H1 (cell line): ENCODE results near the gene LTBP3. TPM values are rescaled to one million over a fixed set of nuclear protein-coding genes. Genes with fewer than 3 reads are reported as not detected.

ENCODE experiments used
- CTCF ChIA-PET: fragments of 300-600 bp; sonication (Branson Sonifier 250); formaldehyde crosslinking; loops from one replicate; lab custom pipeline; 2021; ENCODE audit not compliant: partially characterized antibody; lab: Charles Lee
- POLR2A ChIA-PET: fragments of 300-600 bp; sonication (Branson Sonifier 250); formaldehyde crosslinking; loops from one replicate; lab custom pipeline; 2021; ENCODE audit warnings: inconsistent platforms; ENCODE audit not compliant: partially characterized antibody; lab: Charles Lee
- DNase-seq, 2 experiments: peaks; one replicate each; pipeline versions ENCODE4 v3.0.0 to v3.0.0-alpha.2; 2010 to 2022; ENCODE audit warnings: low spot score in 2 of 2, low read depth in 1 of 2, mixed read lengths in 1 of 2
- FAIRE-seq: peaks from 2 replicates; lab custom pipeline; 2011; peaks lifted over from hg19 to GRCh38; lab: Jason Lieb, UNC
- H2AFZ ChIP-seq: 2 replicates; pipeline ENCODE4 v1.8.1; 2012; ENCODE audit warnings: low read length, inconsistent platforms
- H2AK5ac ChIP-seq: 2 replicates; pipeline ENCODE4 v1.6.1; 2013; ENCODE audit warnings: low read depth, low read length
- H2BK120ac ChIP-seq: replicated peaks from 2 replicates; pipeline ENCODE3; 2013; ENCODE audit warnings: low read depth, low read length, inconsistent platforms
- H2BK12ac ChIP-seq: 2 replicates; pipeline ENCODE4 v1.6.1; 2013; ENCODE audit warnings: low read depth, low read length
- H2BK15ac ChIP-seq: 2 replicates; pipeline ENCODE4 v1.6.1; 2013; ENCODE audit warnings: low read length
- H2BK20ac ChIP-seq: 2 replicates; pipeline ENCODE4 v1.6.1; 2013; ENCODE audit warnings: low read length
- H2BK5ac ChIP-seq: 2 replicates; pipeline ENCODE4 v1.6.1; 2013; ENCODE audit warnings: low read depth, low read length
- H3K14ac ChIP-seq: 2 replicates; pipeline ENCODE4 v1.6.1; 2013; ENCODE audit warnings: inconsistent platforms; ENCODE audit not compliant: insufficient read length
- H3K18ac ChIP-seq: 2 replicates; pipeline ENCODE4 v1.6.1; 2013; ENCODE audit warnings: low read length; ENCODE audit errors: extremely low read depth
- H3K23ac ChIP-seq: 2 replicates; pipeline ENCODE4 v1.6.1; 2013; ENCODE audit warnings: inconsistent platforms; ENCODE audit not compliant: insufficient read length
- H3K23me2 ChIP-seq: 2 replicates; pipeline ENCODE4 v1.6.1; 2013; ENCODE audit warnings: low read depth, low read length
- H3K27ac ChIP-seq: 2 replicates; pipeline ENCODE4 v1.6.1; 2011; ENCODE audit warnings: low read depth, low read length, inconsistent platforms
- H3K27me3 ChIP-seq, 4 experiments: replicated peaks in 1 of 4; 1 replicate in 1 of 4; 2 replicates in 3 of 4; pipeline versions ENCODE4 v1.6.1 to v1.8.1; 2011 to 2013; ENCODE audit warnings: low read length in 3 of 4, mild to moderate bottlenecking in 3 of 4, inconsistent platforms in 2 of 4, mixed read lengths in 2 of 4, moderate library complexity in 1 of 4; ENCODE audit not compliant: control insufficient read depth in 3 of 4, insufficient read depth in 3 of 4; ENCODE audit errors: extremely low read depth in 1 of 4
- H3K36me3 ChIP-seq, 4 experiments: 2 replicates each; pipeline versions ENCODE4 v1.6.1 to v1.8.1; 2011 to 2013; ENCODE audit warnings: mild to moderate bottlenecking in 4 of 4, low read length in 3 of 4, moderate library complexity in 2 of 4, control low read depth in 1 of 4, inconsistent platforms in 1 of 4; ENCODE audit not compliant: insufficient read depth in 4 of 4, control insufficient read depth in 2 of 4
- H3K4ac ChIP-seq: replicated peaks from 2 replicates; pipeline ENCODE3; 2013; ENCODE audit warnings: low read length, low read depth, mixed read lengths, inconsistent platforms; ENCODE audit not compliant: insufficient read length
- H3K4me1 ChIP-seq, 4 experiments: replicated peaks in 1 of 4; 1 replicate in 1 of 4; 2 replicates in 3 of 4; pipeline versions ENCODE4 v1.6.1 to v1.8.1; 2011 to 2013; ENCODE audit warnings: low read length in 3 of 4, inconsistent platforms in 2 of 4, mixed read lengths in 1 of 4; ENCODE audit not compliant: insufficient read depth in 4 of 4, control insufficient read depth in 3 of 4
- H3K4me2 ChIP-seq, 2 experiments: 2 replicates each; pipeline versions ENCODE4 v1.6.1 to v1.8.1; 2011 to 2013; ENCODE audit warnings: low read depth in 2 of 2, low read length in 2 of 2, control low read depth in 1 of 2, inconsistent platforms in 1 of 2, mild to moderate bottlenecking in 1 of 2; ENCODE audit not compliant: insufficient read depth in 1 of 2
- H3K4me3 ChIP-seq, 4 experiments: fragments of 200-600, 300-600 bp in 1 of 4; sonication (generic), shearing (Covaris generic), sonication (Bioruptor Twin) in 1 of 4; 2 replicates each; pipeline versions ENCODE4 v1.5.1 to v1.8.1; 2011 to 2016; ENCODE audit warnings: low read length in 4 of 4, low read depth in 3 of 4, control low read depth in 2 of 4, inconsistent platforms in 2 of 4, mild to moderate bottlenecking in 2 of 4, mixed read lengths in 1 of 4, moderate library complexity in 1 of 4; ENCODE audit not compliant: insufficient read depth in 2 of 4; ENCODE audit errors: extremely low read depth in 1 of 4
- H3K56ac ChIP-seq: replicated peaks from 2 replicates; pipeline ENCODE3; 2013; ENCODE audit warnings: low read depth, mild to moderate bottlenecking, mixed read lengths, low read length, inconsistent platforms; ENCODE audit not compliant: insufficient read length
- H3K79me1 ChIP-seq: 2 replicates; pipeline ENCODE4 v1.6.1; 2013; ENCODE audit warnings: low read depth, low read length, control low read depth
- H3K79me2 ChIP-seq, 2 experiments: 2 replicates each; pipeline versions ENCODE4 v1.6.1 to v1.8.1; 2012 to 2013; ENCODE audit warnings: low read length in 2 of 2, mild to moderate bottlenecking in 2 of 2, inconsistent platforms in 1 of 2; ENCODE audit not compliant: insufficient read depth in 2 of 2, control insufficient read depth in 1 of 2
- H3K9ac ChIP-seq, 4 experiments: replicated peaks in 1 of 4; 1 replicate in 1 of 4; 2 replicates in 3 of 4; pipeline versions ENCODE4 v1.6.1 to v1.8.1; 2011 to 2013; ENCODE audit warnings: low read depth in 3 of 4, low read length in 3 of 4, control low read depth in 2 of 4, mild to moderate bottlenecking in 2 of 4, moderate library complexity in 2 of 4, inconsistent platforms in 1 of 4; ENCODE audit errors: extremely low read depth in 1 of 4
- H3K9me3 ChIP-seq, 2 experiments: 2 replicates each; pipeline versions ENCODE4 v1.6.1 to v1.8.1; 2012 to 2013; ENCODE audit warnings: mild to moderate bottlenecking in 2 of 2, moderate library complexity in 2 of 2, control low read depth in 1 of 2, inconsistent platforms in 1 of 2, low read depth in 1 of 2, low read length in 1 of 2, mixed read lengths in 1 of 2; ENCODE audit not compliant: insufficient read depth in 2 of 2
- H4K20me1 ChIP-seq, 2 experiments: replicated peaks in 1 of 2; 2 replicates each; pipeline versions ENCODE3 to v1.8.1; 2011 to 2013; ENCODE audit warnings: inconsistent platforms in 2 of 2, low read length in 2 of 2, mild to moderate bottlenecking in 1 of 2; ENCODE audit not compliant: insufficient read depth in 2 of 2, control insufficient read depth in 1 of 2
- H4K5ac ChIP-seq: 2 replicates; pipeline ENCODE4 v1.6.1; 2013; ENCODE audit warnings: low read length, low read depth, mixed read lengths, inconsistent platforms; ENCODE audit not compliant: insufficient read length
- H4K8ac ChIP-seq: 2 replicates; pipeline ENCODE4 v1.8.0; 2013; ENCODE audit warnings: mild to moderate bottlenecking, moderate library complexity, low read length, inconsistent platforms; ENCODE audit not compliant: insufficient read depth; ENCODE audit errors: extremely low read depth
- H4K91ac ChIP-seq: replicated peaks from 2 replicates; pipeline ENCODE3; 2013; ENCODE audit warnings: low read length, mixed read lengths, inconsistent platforms; ENCODE audit not compliant: insufficient read length
- CREB1 ChIP-seq: IDR thresholded peaks from 2 replicates; pipeline ENCODE4 v1.6.1; 2012; ENCODE audit warnings: inconsistent platforms
- GABPA ChIP-seq: IDR thresholded peaks from 2 replicates; pipeline ENCODE4 v1.6.1; 2011; ENCODE audit warnings: mild to moderate bottlenecking, low read length, moderate library complexity, borderline replicate concordance; ENCODE audit not compliant: insufficient read depth
- JUN ChIP-seq: IDR thresholded peaks from 2 replicates; pipeline ENCODE4 v1.6.1; 2011; ENCODE audit warnings: low read depth, mild to moderate bottlenecking, improper control_type of control experiment, low read length
- JUND ChIP-seq: IDR thresholded peaks from 2 replicates; pipeline ENCODE4 v1.6.1; 2011; ENCODE audit warnings: mild to moderate bottlenecking, improper control_type of control experiment, low read length
- NANOG ChIP-seq: IDR thresholded peaks from 2 replicates; pipeline ENCODE4 v1.6.1; 2011; ENCODE audit warnings: low read length, low read depth, mild to moderate bottlenecking, inconsistent platforms; ENCODE audit not compliant: insufficient read depth, poor library complexity, severe bottlenecking
- NRF1 ChIP-seq: IDR thresholded peaks from 2 replicates; pipeline ENCODE4 v1.6.1; 2011; ENCODE audit warnings: mild to moderate bottlenecking, low read depth, low read length, improper control_type of control experiment
- POLR2A ChIP-seq, 2 experiments: IDR thresholded peaks; 1 replicate in 1 of 2; 2 replicates in 1 of 2; pipeline ENCODE4 v1.6.1; 2011; ENCODE audit warnings: low read depth in 2 of 2, low read length in 2 of 2, mild to moderate bottlenecking in 2 of 2; ENCODE audit errors: control extremely low read depth in 1 of 2
- RBBP5 ChIP-seq: IDR thresholded peaks from 2 replicates; pipeline ENCODE4 v1.7.1; 2012; ENCODE audit warnings: low read depth, mild to moderate bottlenecking, inconsistent platforms, low read length, moderate library complexity, borderline replicate concordance
- SAP30 ChIP-seq: fragments of 300-600 bp; sonication (generic); IDR thresholded peaks from 2 replicates; pipeline ENCODE4 v1.7.1; 2012; ENCODE audit warnings: low read length, moderate library complexity, mild to moderate bottlenecking, inconsistent platforms; ENCODE audit not compliant: insufficient read depth, insufficient replicate concordance
- SIN3A ChIP-seq, 2 experiments: IDR thresholded peaks in 1 of 2; conservative IDR thresholded peaks in 1 of 2; 2 replicates each; pipeline ENCODE4 v1.6.1; 2011 to 2012; ENCODE audit warnings: low read length in 2 of 2, improper control_type of control experiment in 1 of 2, low read depth in 1 of 2, mild to moderate bottlenecking in 1 of 2
- WGBS, 2 experiments: shearing (Covaris generic) in 1 of 2; methylation state at CpG; one replicate each; pipeline versions ENCODE4 v1.1.6 to v1.1.7; 2013 to 2015; ENCODE audit warnings: low lambda C conversion rate in 2 of 2, mixed read lengths in 2 of 2, inconsistent platforms in 1 of 2, low coverage in 1 of 2, missing lambda C conversion rate in 1 of 2; ENCODE audit not compliant: insufficient replicate concordance in 2 of 2, insufficient coverage in 1 of 2, insufficient read length in 1 of 2; ENCODE audit errors: extremely low coverage in 1 of 2, missing lambda C conversion rate in 1 of 2; 5-methylcytosine and 5-hydroxymethylcytosine counted together
- polyA plus RNA-seq, 7 experiments: library from polyadenylated mRNA; depleted of rRNA in 3 of 7; stranded (reverse) in 5 of 7; unstranded in 2 of 7; fragments of >200 nt in 5 of 7; fragments of 200-250 nt in 2 of 7; gene quantifications; 1 replicate in 5 of 7; 2 replicates in 1 of 7; 4 replicates in 1 of 7; pipeline versions ENCODE4 v1.2.1 to v1.2.3, GENCODE V29; 2011 to 2013; ENCODE audit warnings: missing spikeins in 2 of 7, mixed read lengths in 2 of 7
- total RNA-seq: library from RNA; stranded (reverse); fragmentation: NEBNext Ultra II Directional; extraction: Animal tissue kit (Norgen Biotek cat#: 25700); gene quantifications from 2 replicates; pipeline ENCODE4 v1.2.1, GENCODE V29; 2021

Gene LTBP3
- total and polyA plus RNA-seq, 2 of the 8 experiments (the other 6 are each of a cell fraction or from before 2014, with no cell fraction given), result 12.8 to 17.8 TPM

DNA sequence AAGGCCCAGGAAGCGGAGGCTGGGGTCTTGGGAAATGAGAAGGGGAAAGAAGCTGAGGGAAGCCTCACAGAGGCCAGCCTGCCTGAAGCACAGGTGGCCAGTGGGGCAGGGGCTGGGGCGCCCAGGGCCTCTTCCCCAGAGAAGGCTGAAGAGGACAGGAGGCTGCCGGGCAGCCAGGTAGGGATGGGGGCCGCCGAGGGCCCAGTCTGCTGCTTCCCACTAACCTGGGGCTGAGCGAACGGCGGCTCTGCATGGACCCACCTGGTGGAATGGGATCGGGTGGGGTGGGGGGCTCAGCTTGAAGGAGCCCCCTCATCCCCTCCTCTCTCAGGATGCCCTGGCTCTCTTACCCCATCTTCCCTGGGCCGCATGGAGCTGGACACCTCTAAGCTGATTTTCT, 25.4 kb upstream of the LTBP3 start:
- FAIRE-seq (no peak), DNase-seq (no peak)
- CTCF ChIA-PET, result interaction anchor here (0.5 to 14.5 kb wide), 5 partner anchors 10 to 895 kb away, joined by 3 to 162 read pairs (median 5); partner anchors contain the start of genes FAM89B, KCNK7 and ZNRD2
- Histone ChIP-seq H2BK120ac (no peak overlapping the region), H4K20me1 (peaks cover 0 to 2% of the 10 kb centered on the region in 2 experiments), H3K79me2 (no peaks in the 10 kb centered on the region), H3K14ac (no peak overlapping the region), H3K23me2 (peaks cover 3% of the 10 kb centered on the region; the same call in 1 of the 2 replicates), H3K4me2 (no peak overlapping the region), H2BK15ac (no peak overlapping the region), H3K4me3 (no peak overlapping the region), H2BK12ac (no peak overlapping the region), H4K5ac (no peak overlapping the region), H2BK5ac (no peak overlapping the region), H3K18ac (no peak overlapping the region), H2AK5ac (no peak overlapping the region), H2AFZ (no peak overlapping the region), H3K27ac (no peak overlapping the region), H2BK20ac (no peak overlapping the region), H3K79me1 (no peaks in the 10 kb centered on the region), H3K36me3 (no peaks in the 10 kb centered on the region), H4K91ac (no peak overlapping the region), H3K4me1 (peaks cover 0 to 21% (median 6%) of the 10 kb centered on the region in 4 experiments; a peak in 6 of 7 replicates), H3K9ac (no peak overlapping the region), H3K4ac (no peak overlapping the region), H3K27me3 (peaks cover 20 to 47% (median 39%) of the 10 kb centered on the region in 4 experiments; a peak in 6 of 7 replicates), H3K23ac (no peak overlapping the region), H3K56ac (no peak overlapping the region), H3K9me3 (no peaks in the 10 kb centered on the region), H4K8ac (no peak overlapping the region)
- POLR2A ChIA-PET, result interaction anchor here (0.7 to 4.4 kb wide), 5 partner anchors 7 to 461 kb away, joined by 3 to 36 read pairs (median 3); partner anchors contain the start of genes EHBP1L1, FAM89B, FAU and MRPL49
- 90% methylated on average over 9 of the region's 10 CpGs; no CpG with 5 or more reads in 1 of the 2 experiments for WGBS, 2 experiments
- TF ChIP-seq POLR2A (IDR thresholded peaks at IDR 0.05; ENCODE audit: control extremely low read depth in 1 of 2, low read depth in 2 of 2, low read length in 2 of 2), result no peak
- no peak for TF ChIP-seq CREB1
- no peak for TF ChIP-seq JUND
- no peak for TF ChIP-seq JUN
- no peak for TF ChIP-seq SAP30
- TF ChIP-seq RBBP5, result no peak
- TF ChIP-seq GABPA, result no peak
- no peak for TF ChIP-seq NANOG
- no peak for TF ChIP-seq SIN3A (conservative IDR thresholded peaks at IDR 0.05 in 1 of 2, IDR thresholded peaks at IDR 0.05 in 1 of 2; ENCODE audit: low read depth in 1 of 2, low read length in 2 of 2)
- no peak for TF ChIP-seq NRF1
